GM12865 (cell line): Measurements from ENCODE around the gene SLC25A21.
"Not testable (repeated sequence)": the region's sequence is repeated elsewhere in the genome, so short reads cannot be mapped to it uniquely, and the experiment has no call there.

ENCODE experiments used
- DNase-seq: peaks from one replicate; pipeline ENCODE4 v3.0.0; 2010; ENCODE audit warnings: low read depth
- H3K4me3 ChIP-seq: 2 replicates; pipeline ENCODE4 v1.5.1; 2011; ENCODE audit warnings: mild to moderate bottlenecking, low read depth, low read length, control low read depth
- CTCF ChIP-seq: IDR thresholded peaks from 2 replicates; pipeline ENCODE4 v1.5.1; 2011; ENCODE audit warnings: low read length, control low read depth, low read depth, inconsistent platforms; ENCODE audit not compliant: insufficient read depth; ENCODE audit errors: missing control alignments

Gene SLC25A21

GRCh38 chr14:36863271-36863670 lies 309.1 kb downstream of the SLC25A21 start:
- TF ChIP-seq CTCF, result no peak
- H3K4me3 ChIP-seq, result no peak overlapping the region
- no peak for DNase-seq

GRCh38 chr14:36862237-36862636 lies 310.2 kb downstream of the SLC25A21 start:
- not testable (repeated sequence) for H3K4me3 ChIP-seq, DNase-seq

GRCh38 chr14:36860831-36861230 lies 311.6 kb downstream of the SLC25A21 start:
- no peak for DNase-seq
- H3K4me3 ChIP-seq, result no peak overlapping the region
- TF ChIP-seq CTCF, result no peak

GRCh38 chr14:36859119-36859518 lies 313.3 kb downstream of the SLC25A21 start:
- TF ChIP-seq CTCF, result no peak
- no peak for DNase-seq
- no peak overlapping the region for H3K4me3 ChIP-seq

- no peak for TF ChIP-seq CTCF
- no peak overlapping the region for H3K4me3 ChIP-seq
- DNase-seq, result no peak
Measured at GRCh38 chr14:36857842-36858445, 314.5 kb downstream of the SLC25A21 start.

GRCh38 chr14:36857136-36857535 lies 315.3 kb downstream of the SLC25A21 start:
- TF ChIP-seq CTCF, result no peak
- no peak for DNase-seq
- no peak overlapping the region for H3K4me3 ChIP-seq

GRCh38 chr14:36856095-36856878 lies 316.1 kb downstream of the SLC25A21 start:
- TF ChIP-seq CTCF, result no peak

More at GRCh38 chr14:36856095-36856878, 316.1 kb downstream of the SLC25A21 start:
- no peak overlapping the region for H3K4me3 ChIP-seq
- DNase-seq, result no peak
